ENCODE data around the gene CCDC91.
"Not testable (repeated sequence)": the region's sequence is repeated elsewhere in the genome, so short reads cannot be mapped to it uniquely, and the experiment has no call there.

The CCDC91 gene

DNA sequence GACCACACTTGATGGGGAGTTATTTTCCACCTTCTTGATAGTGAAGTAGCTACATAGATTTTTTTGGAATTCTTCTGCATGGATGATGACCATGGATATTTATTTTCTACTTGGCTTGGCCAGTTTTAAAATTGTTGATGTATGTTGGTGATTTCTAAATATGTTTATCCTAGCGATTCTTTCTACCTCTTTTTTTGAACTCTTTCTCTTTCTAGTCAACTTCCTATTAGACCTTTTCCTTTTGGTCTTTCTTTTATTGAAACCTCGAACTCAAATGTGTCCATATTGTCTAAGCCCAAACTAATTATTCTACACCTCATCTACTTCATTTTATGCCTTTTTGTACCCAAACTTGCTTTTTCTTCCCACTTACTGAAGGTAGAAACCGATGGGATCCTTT lies 37.0 kb downstream of the CCDC91 start:
- no peak for DNase-seq (ENCODE audit: low read depth, low spot score)
- H3K27ac ChIP-seq, result no peak overlapping the region

DNA sequence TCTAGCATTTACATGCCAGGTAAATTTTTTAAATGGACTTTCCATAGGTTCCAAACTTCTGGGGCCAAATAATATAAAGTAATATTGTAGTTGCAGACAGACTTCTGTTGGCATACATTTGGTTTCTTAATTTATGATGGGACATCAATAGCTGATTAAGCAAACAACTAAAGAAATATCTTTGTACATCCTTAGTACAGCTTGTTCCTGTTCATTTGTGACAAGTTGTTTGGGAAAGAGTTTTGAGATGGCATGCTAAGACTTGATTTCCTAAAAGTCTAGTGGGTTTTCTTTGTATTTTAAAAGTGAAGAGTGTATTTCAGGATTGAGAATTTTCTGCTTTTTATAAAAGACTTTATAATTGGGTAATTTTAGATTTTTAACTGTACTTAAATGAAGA lies 41.0 kb downstream of the CCDC91 start:
- no peak for DNase-seq (ENCODE audit: low read depth, low spot score)
- H3K27ac ChIP-seq, result no peak overlapping the region

GRCh38 chr12:28232211-28232928 lies 42.1 kb downstream of the CCDC91 start:
- H3K27ac ChIP-seq, result no peak overlapping the region
- no peak for DNase-seq (ENCODE audit: low read depth, low spot score)

DNA sequence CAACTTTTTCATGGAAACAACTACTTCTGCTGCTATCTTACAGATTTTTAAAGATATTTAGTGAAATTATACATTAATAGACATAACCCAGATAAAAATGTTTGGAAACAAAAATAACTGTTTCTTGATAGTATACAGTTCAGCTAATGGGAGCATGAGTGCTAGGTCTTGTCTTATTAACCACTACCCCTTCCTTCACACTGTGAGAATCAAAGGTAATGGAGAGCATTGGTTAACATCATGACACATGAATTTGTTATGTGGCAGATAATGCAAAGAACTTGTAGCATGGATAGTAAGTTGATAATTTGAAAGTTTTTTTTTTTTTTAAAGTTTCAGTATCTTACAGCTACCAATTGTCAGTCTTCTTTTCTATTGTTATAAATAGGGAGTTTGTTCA lies 44.2 kb downstream of the CCDC91 start:
- no peak overlapping the region for H3K27ac ChIP-seq
- DNase-seq (ENCODE audit: low read depth, low spot score), result no peak

GRCh38 chr12:28235015-28235414 lies 44.8 kb downstream of the CCDC91 start:
- DNase-seq (ENCODE audit: low read depth, low spot score), result no peak

GRCh38 chr12:28235985-28236384 lies 45.7 kb downstream of the CCDC91 start:
- no peak for DNase-seq (ENCODE audit: low read depth, low spot score)
- H3K27ac ChIP-seq, result no peak overlapping the region

More at GRCh38 chr12:28235015-28235414, 44.8 kb downstream of the CCDC91 start:
- H3K27ac ChIP-seq, result no peak overlapping the region

DNA sequence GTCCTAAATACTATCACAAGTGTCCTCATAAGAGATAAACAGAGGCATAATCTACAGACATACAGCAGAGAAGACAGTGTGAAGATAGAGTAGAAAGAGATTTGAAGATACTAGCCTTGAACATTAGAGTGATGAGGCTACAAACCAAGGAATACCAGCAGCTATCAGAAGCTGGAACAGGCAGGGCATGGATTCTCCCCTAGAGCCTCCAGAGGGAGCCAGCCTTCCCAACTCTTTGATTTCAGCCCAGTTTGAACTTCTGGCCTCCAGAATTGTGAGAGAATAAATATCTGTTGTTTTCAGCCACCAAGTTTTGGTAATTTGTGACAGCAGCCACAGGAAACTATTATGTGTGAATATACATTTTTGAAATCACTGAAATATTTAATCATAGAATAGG lies 47.2 kb downstream of the CCDC91 start:
- no peak for DNase-seq (ENCODE audit: low read depth, low spot score)
- H3K27ac ChIP-seq, result no peak overlapping the region

- no peak overlapping the region for H3K27ac ChIP-seq
- no peak for DNase-seq (ENCODE audit: low read depth, low spot score)
Observed at GRCh38 chr12:28239918-28240317, 49.7 kb downstream of the CCDC91 start.

- H3K27ac ChIP-seq, result no peak overlapping the region
- DNase-seq (ENCODE audit: low read depth, low spot score), result no peak
Observed at GRCh38 chr12:28240853-28241252, 50.6 kb downstream of the CCDC91 start.

- DNase-seq (ENCODE audit: low read depth, low spot score), result no peak
- no peak overlapping the region for H3K27ac ChIP-seq
Observed at GRCh38 chr12:28242129-28242495, 51.9 kb downstream of the CCDC91 start.

- peak; percentile 2 for DNase-seq (ENCODE audit: low read depth, low spot score)
- H3K27ac ChIP-seq, result no peak overlapping the region
Observed at GRCh38 chr12:28242496-28243309, 52.4 kb downstream of the CCDC91 start.

GRCh38 chr12:28243310-28243633 lies 53.0 kb downstream of the CCDC91 start:
- no peak overlapping the region for H3K27ac ChIP-seq
- DNase-seq (ENCODE audit: low read depth, low spot score), result no peak

DNA sequence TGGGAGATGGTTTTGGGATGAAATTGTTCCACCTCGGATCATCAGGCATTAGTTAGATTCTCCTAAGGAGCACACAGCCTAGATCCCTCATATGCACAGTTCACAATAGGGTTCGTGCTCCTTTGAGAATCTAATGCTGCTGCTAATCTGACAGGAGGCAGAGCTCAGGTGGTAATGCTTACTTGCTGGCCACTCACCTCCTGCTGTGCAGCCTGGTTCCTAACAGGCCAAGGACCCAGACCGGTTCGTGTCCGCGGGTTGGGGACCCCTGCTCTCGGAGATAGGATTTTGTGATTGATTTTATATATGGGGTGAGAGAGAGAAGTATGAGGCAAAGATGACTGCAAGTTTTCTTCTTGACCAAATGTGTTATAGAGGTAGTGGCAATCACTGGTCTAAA lies 57.5 kb downstream of the CCDC91 start:
- no peak for DNase-seq (ENCODE audit: low read depth, low spot score)
- H3K27ac ChIP-seq, result no peak overlapping the region

DNA sequence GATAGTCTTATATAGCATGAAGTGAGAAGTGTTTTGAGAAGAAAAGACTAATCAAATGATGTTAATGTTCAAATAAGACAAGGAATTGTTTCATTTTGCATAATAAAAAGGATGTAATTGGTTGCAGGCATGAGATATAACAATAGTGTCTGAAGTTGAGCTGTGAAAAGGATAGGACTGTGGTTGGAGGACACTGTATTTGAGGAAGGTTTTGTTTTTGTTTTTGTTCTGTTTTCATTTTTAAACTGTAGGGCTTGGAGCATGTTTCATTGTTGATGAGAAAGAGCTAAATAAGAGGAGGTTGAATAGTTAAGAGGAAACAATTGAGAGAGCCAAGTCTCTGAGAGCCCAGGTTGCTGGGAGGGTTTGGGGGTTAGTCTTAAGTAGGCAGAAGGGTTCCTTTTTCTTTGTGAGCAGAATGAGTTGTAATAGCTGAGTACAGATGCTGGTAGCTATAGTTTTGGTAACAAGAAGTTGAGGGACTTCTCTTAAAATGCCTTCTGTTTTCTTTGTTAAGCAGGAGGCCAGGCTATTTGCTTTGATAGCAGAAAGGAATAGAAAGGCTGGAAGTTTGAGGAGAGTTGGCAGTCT lies 58.4 kb downstream of the CCDC91 start:
- DNase-seq (ENCODE audit: low read depth, low spot score), result no peak
- no peak overlapping the region for H3K27ac ChIP-seq

DNA sequence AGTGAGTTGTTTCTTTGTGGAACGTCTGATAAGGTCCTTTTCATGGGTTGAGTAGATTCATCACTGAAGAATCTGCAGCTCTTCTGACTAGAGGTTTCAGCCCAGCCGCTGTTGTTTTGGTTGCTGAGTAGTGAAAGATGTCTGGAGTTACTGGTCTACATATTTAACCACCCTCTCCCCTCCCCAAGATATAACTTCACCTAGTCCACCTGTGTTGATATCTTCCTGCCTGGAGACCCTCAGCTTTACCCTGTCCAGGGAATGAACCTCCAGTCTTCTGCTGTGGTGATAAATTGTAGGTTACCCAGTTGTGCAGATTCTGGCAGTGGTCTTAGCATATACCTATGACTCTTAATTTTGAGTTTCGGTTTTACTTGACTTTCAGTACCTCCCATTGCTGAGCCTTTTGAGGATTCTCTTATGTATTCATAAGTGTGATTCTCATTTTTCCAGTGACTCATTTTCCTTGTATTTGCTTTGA lies 62.9 kb downstream of the CCDC91 start:
- no peak overlapping the region for H3K27ac ChIP-seq

DNA sequence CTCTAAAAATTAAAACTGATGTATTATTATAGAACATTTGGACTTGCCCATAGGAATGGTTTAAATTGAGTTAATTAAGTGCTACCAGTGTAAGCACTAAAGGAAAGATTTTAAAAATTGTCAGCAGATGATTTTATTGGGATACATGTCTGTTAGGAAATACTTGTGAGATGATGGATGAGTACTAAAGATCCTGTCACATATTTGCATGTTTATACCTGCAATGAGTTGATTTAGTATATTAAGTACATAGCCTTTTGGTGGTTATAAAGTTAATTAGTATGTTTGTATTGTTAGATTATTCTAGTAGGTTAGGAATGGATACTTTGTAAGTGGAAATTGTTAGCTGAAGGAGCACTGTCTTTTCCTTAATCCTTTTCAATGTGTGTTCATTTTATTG lies 67.2 kb downstream of the CCDC91 start:
- no peak for DNase-seq (ENCODE audit: low read depth, low spot score)
- H3K27ac ChIP-seq, result no peak overlapping the region

More for the DNA sequence above, 62.9 kb downstream of the CCDC91 start:
- DNase-seq (ENCODE audit: low read depth, low spot score), result no peak

DNA sequence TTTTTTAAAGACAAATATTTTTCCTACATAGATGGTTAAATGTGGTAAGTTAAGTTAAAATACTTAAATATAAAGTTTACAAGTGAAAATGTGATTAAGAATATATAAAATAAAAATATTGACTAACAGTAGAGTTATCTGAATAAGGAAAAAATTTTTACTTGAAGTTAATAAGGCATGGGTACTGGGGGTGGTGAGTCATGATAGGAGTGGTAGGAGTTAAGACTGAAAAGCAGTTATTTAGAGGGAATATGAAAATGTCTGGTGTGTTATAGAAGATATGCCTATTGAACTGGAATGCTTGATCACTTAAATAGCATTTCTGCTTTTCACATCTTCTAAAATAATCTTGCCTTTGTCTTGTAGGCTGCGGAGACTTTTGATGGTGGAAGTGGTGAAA lies 68.7 kb downstream of the CCDC91 start:
- no peak overlapping the region for H3K27ac ChIP-seq
- DNase-seq (ENCODE audit: low read depth, low spot score), result no peak

DNA sequence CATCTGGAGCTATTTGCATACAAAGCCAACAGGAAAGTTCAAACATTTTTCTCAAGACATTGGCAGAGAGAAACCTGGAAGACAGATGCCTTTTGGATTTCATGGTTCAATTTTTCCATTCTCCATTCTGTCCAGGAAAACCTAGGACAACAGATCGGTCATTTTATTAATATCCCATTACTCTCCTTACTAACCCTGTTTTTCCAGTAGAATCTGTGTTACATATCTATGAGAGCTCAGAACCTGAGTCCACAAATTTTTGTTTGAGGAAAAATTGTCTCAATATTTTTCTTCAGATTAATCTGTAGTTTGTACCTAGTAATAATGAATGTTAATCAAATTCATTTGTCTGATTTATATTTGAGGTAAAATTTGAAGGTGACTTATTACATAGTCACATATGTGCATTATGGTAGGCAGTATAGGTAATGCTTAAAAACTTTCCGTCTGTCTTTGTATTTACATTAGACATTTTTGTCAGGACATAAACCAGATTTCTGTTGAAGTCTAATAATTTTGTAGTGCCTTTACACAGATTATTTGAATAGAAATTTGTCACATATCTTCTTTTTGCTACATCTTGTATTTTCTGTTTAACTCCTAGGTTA lies 75.3 kb downstream of the CCDC91 start:
- no peak for DNase-seq (ENCODE audit: low read depth, low spot score)

GRCh38 chr12:28267920-28268607 lies 77.8 kb downstream of the CCDC91 start:
- not testable (repeated sequence) for DNase-seq (ENCODE audit: low read depth, low spot score); H3K27ac ChIP-seq

More for the DNA sequence above, 75.3 kb downstream of the CCDC91 start:
- no peak overlapping the region for H3K27ac ChIP-seq

GRCh38 chr12:28268608-28269229 lies 78.5 kb downstream of the CCDC91 start:
- DNase-seq (ENCODE audit: low read depth, low spot score), result no peak

More at GRCh38 chr12:28268608-28269229, 78.5 kb downstream of the CCDC91 start:
- no peak overlapping the region for H3K27ac ChIP-seq

Data from epithelial cell of prostate (primary cell).